DND-41 (cell line): Measurements from ENCODE around the gene HMGCL.

Experiments
- ATAC-seq: fragments of 200-7000 bp; cut with Tn5 transposase; 3 replicates; pipeline ENCODE4 v1.9.1; 2021; ENCODE audit warnings: low read depth; ENCODE audit not compliant: insufficient read depth
- DNase-seq: peaks from one replicate; pipeline ENCODE4 v3.0.0-alpha.2; 2020
- H2AFZ ChIP-seq: 2 replicates; pipeline ENCODE4 v1.6.0; 2012; ENCODE audit warnings: low read depth, low read length
- H3K27ac ChIP-seq: 2 replicates; pipeline ENCODE4 v1.5.1; 2012; ENCODE audit warnings: low read length, inconsistent platforms
- H3K27me3 ChIP-seq: fragments of 200-600 bp; sonication (generic); 2 replicates; pipeline ENCODE4 v1.6.0; 2012; ENCODE audit warnings: low read length, mild to moderate bottlenecking, inconsistent platforms; ENCODE audit not compliant: insufficient read depth, poor library complexity
- H3K36me3 ChIP-seq: 2 replicates; pipeline ENCODE4 v1.5.1; 2012; ENCODE audit warnings: low read length, inconsistent platforms; ENCODE audit not compliant: insufficient read depth
- H3K4me1 ChIP-seq: 2 replicates; pipeline ENCODE4 v1.5.1; 2012; ENCODE audit warnings: mild to moderate bottlenecking, low read length; ENCODE audit not compliant: insufficient read depth
- H3K4me2 ChIP-seq: 2 replicates; pipeline ENCODE4 v1.6.0; 2012; ENCODE audit warnings: mild to moderate bottlenecking, moderate library complexity, low read length, inconsistent platforms; ENCODE audit not compliant: insufficient read depth
- H3K4me3 ChIP-seq, 2 experiments: fragments of 200-600 bp in 1 of 2; shearing (Covaris generic) in 1 of 2; 2 replicates each; pipeline ENCODE4 v1.5.1; 2012 to 2016; ENCODE audit warnings: inconsistent platforms in 2 of 2, low read length in 2 of 2, mild to moderate bottlenecking in 2 of 2, low read depth in 1 of 2, moderate library complexity in 1 of 2
- H3K79me2 ChIP-seq: 2 replicates; pipeline ENCODE4 v1.6.0; 2012; ENCODE audit warnings: low read length, inconsistent platforms; ENCODE audit not compliant: insufficient read depth
- H3K9ac ChIP-seq: 2 replicates; pipeline ENCODE4 v1.6.0; 2012; ENCODE audit warnings: low read depth, mild to moderate bottlenecking, inconsistent platforms, low read length, moderate library complexity
- H3K9me3 ChIP-seq: 2 replicates; pipeline ENCODE4 v1.5.1; 2012; ENCODE audit warnings: low read length, moderate library complexity, mild to moderate bottlenecking, inconsistent platforms; ENCODE audit not compliant: insufficient read depth, severe bottlenecking
- H4K20me1 ChIP-seq: 2 replicates; pipeline ENCODE4 v1.6.0; 2012; ENCODE audit warnings: low read length; ENCODE audit not compliant: insufficient read depth
- EZH2 ChIP-seq: IDR thresholded peaks from 3 replicates; pipeline ENCODE4 v1.6.1; 2012; ENCODE audit warnings: borderline replicate concordance, low read depth, mild to moderate bottlenecking, moderate library complexity, low read length, inconsistent platforms; ENCODE audit not compliant: severe bottlenecking
- TF ChIP-seq, protein P1 (sequence below): IDR thresholded peaks from 2 replicates; pipeline ENCODE4 v1.5.1; 2012; ENCODE audit warnings: borderline replicate concordance, low read length, moderate library complexity, mild to moderate bottlenecking; ENCODE audit not compliant: poor library complexity, severe bottlenecking; ENCODE audit errors: extremely low read depth

HMGCL gene

DNA sequence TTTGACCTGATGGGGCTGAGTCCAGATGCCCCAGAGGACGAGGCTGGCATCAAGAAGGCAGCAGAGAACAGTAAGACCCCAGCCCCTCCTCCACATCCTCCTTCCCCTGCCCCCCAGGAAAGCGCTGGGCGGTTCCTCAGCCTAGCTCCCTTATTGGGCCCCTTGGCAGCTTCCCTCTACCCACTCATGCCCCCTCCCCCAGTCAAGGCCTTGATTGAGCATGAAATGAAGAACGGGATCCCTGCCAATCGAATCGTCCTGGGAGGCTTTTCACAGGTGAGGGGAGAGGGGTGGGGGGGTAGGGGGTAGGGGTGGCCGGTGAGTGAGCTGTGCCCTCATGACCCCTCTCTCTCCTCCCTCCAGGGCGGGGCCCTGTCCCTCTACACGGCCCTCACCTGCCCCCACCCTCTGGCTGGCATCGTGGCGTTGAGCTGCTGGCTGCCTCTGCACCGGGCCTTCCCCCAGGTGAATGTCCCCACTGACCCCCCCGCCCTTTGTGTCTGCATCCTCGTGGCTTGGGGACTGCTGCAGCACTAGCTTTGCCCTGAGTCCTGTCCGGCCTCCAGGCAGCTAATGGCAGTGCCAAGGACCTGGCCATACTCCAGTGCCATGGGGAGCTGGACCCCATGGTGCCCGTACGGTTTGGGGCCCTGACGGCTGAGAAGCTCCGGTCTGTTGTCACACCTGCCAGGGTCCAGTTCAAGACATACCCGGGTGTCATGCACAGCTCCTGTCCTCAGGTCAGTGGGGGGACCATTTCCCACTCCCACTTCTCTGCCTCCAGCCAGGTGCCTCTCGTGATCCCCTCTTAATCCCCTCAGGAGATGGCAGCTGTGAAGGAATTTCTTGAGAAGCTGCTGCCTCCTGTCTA lies 31.1 kb downstream of the HMGCL start:
- Histone ChIP-seq H3K4me3 (no peak overlapping the region), H3K79me2 (peaks cover 34% of the 10 kb centered on the region), H3K4me1 (peaks cover 38% of the 10 kb centered on the region), H3K27me3 (no peaks in the 10 kb centered on the region), H3K27ac (no peak overlapping the region), H3K4me2 (no peak overlapping the region), H3K9me3 (no peaks in the 10 kb centered on the region), H4K20me1 (peaks cover 15% of the 10 kb centered on the region; the same call in 1 of the 2 replicates), H3K9ac (no peak overlapping the region), H3K36me3 (peaks cover 53% of the 10 kb centered on the region), H2AFZ (no peak overlapping the region)
- ATAC-seq (no peak), DNase-seq (no peak)
- TF ChIP-seq, protein P1, sequence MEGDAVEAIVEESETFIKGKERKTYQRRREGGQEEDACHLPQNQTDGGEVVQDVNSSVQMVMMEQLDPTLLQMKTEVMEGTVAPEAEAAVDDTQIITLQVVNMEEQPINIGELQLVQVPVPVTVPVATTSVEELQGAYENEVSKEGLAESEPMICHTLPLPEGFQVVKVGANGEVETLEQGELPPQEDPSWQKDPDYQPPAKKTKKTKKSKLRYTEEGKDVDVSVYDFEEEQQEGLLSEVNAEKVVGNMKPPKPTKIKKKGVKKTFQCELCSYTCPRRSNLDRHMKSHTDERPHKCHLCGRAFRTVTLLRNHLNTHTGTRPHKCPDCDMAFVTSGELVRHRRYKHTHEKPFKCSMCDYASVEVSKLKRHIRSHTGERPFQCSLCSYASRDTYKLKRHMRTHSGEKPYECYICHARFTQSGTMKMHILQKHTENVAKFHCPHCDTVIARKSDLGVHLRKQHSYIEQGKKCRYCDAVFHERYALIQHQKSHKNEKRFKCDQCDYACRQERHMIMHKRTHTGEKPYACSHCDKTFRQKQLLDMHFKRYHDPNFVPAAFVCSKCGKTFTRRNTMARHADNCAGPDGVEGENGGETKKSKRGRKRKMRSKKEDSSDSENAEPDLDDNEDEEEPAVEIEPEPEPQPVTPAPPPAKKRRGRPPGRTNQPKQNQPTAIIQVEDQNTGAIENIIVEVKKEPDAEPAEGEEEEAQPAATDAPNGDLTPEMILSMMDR = no peak
- TF ChIP-seq EZH2 = no peak

DNA sequence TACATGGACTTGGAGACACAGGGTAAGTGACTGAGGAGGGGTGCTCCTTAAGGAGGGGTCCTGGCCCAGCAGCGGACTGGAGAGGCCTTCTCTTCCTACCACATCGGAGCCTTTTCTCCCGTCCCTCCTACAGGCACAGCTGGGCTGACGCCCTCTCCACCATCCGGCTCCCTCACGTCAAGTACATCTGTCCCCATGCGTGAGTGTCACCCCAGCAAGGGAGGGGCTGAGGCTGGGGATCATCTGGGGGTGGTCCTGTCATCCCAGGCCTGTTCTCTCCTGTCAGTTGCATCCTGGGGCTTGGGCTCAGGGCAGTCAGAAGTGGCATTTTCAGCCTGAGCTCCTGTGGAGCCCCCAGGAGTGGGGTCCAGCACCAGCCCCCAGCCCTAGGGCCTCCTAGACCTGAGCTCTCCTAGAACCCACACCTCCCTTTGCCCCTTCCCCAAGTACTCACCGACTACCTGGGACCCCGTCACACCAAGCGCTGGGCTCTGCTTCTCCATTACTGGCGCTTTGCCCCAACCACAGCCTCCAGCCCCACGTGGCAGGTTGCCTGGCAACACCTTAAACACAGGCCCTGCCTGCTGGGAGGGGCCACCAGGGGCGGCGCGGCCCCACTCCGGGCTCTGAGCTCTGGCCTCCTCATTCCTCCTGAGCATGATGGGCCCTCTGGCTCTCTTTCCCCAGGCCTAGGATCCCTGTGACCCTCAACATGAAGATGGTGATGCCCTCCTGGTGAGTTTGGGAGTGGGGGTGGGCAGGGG lies 32.0 kb downstream of the HMGCL start:
- peaks cover 46% of the 10 kb centered on the region for H3K36me3 ChIP-seq
- H3K27ac ChIP-seq = no peak overlapping the region
- peaks cover 15% of the 10 kb centered on the region; the same call in 1 of the 2 replicates for H4K20me1 ChIP-seq

DNA sequence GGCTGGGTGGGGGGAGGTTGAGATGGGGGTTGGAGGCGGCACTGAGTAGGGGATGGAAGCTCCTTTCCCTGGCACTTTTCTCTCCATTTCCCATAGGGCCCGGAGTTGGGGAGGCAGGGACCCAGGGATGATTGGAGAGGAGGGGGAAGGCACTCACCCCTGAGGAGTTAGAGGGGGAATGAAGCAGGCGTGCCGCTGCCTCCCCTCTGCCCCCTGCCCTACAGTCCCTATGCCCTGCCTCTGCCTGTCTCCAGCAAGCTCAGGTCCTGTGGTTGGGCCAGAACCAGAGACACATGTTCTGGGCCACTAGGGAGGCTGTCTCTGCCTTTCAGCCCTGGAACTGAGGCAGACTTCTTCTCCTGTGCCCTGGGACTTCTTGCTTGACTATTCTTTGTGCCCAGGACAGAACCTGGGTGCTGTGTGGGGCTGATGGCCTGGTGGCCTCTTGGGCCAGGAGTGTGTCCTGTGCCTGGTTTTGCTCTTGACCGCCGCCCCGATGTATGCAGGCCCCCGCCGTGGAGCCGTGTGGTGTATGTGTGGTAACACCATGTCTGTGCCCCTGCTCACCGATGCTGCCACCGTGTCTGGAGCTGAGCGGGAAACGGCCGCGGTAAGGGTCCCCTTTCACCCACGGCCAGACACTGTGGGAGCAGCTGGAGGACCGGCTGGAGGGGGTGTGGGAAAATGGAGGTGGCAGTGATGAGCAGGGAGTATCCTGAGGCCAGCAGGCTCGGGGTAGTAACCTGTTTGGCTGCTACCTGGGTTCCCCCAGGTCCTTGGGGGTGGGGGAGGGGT lies 32.9 kb downstream of the HMGCL start:
- TF ChIP-seq, protein P1 = no peak
- no peak for TF ChIP-seq EZH2
- Histone ChIP-seq H4K20me1 (peaks cover 15% of the 10 kb centered on the region; the same call in 1 of the 2 replicates), H3K27ac (peak overlapping the region; percentile 1; the same call in 1 of the 2 replicates)

More for the DNA sequence above, 32.0 kb downstream of the HMGCL start:
- Histone ChIP-seq H3K9me3 (no peaks in the 10 kb centered on the region), H3K9ac (0 out of 2 replicates have a peak overlapping the region, but pooled peaks have one; percentile 84), H3K79me2 (peaks cover 34% of the 10 kb centered on the region), H3K27me3 (no peaks in the 10 kb centered on the region), H3K4me3 (no peak overlapping the region), H2AFZ (no peak overlapping the region), H3K4me2 (peak overlapping the region; percentile 91; the same call in 1 of the 2 replicates), H3K4me1 (peaks cover 30% of the 10 kb centered on the region)
- ATAC-seq (no peak), DNase-seq (peak; percentile 30)
- TF ChIP-seq EZH2 = no peak
- TF ChIP-seq, protein P1 = no peak

More for the DNA sequence above, 32.9 kb downstream of the HMGCL start:
- H3K27me3 ChIP-seq = no peaks in the 10 kb centered on the region
- H3K4me3 ChIP-seq = peak overlapping the region; percentile 84 to 97; a peak in 3 of 4 replicates
- peaks cover 47% of the 10 kb centered on the region for H3K36me3 ChIP-seq
- no peak overlapping the region for H2AFZ ChIP-seq
- peaks cover 30% of the 10 kb centered on the region for H3K4me1 ChIP-seq
- ATAC-seq = no peak
- H3K4me2 ChIP-seq = peak overlapping the region; percentile 91
- peaks cover 34% of the 10 kb centered on the region for H3K79me2 ChIP-seq
- no peaks in the 10 kb centered on the region for H3K9me3 ChIP-seq
- peak overlapping the region; percentile 84 for H3K9ac ChIP-seq
- DNase-seq = no peak
